Measurements from ENCODE around the gene REPIN1. TPM values are rescaled to one million over a fixed set of nuclear protein-coding genes. Genes with fewer than 3 reads are reported as not detected.
A peak's percentile ranks its signal among the peaks of the same experiment; 100 is the strongest.

Gene REPIN1
- total RNA-seq, 2 donors from 2014 or later: 68.1 to 79.6 TPM

GRCh38 chr7:150332852-150333635 is 35.6 kb upstream of the REPIN1 start:
- peaks cover 2% of the 10 kb centered on the region for H3K4me1 Mint-ChIP-seq
- H3K4me3 Mint-ChIP-seq: no peak overlapping the region
- H3K27me3 Mint-ChIP-seq: no peaks in the 10 kb centered on the region
- H3K9me3 Mint-ChIP-seq: no peaks in the 10 kb centered on the region
- no peak for ATAC-seq (replicated peaks)
- no peak overlapping the region for H3K27ac Mint-ChIP-seq
- H3K36me3 Mint-ChIP-seq (ENCODE audit: low read depth): peaks cover 34% of the 10 kb centered on the region

DNA sequence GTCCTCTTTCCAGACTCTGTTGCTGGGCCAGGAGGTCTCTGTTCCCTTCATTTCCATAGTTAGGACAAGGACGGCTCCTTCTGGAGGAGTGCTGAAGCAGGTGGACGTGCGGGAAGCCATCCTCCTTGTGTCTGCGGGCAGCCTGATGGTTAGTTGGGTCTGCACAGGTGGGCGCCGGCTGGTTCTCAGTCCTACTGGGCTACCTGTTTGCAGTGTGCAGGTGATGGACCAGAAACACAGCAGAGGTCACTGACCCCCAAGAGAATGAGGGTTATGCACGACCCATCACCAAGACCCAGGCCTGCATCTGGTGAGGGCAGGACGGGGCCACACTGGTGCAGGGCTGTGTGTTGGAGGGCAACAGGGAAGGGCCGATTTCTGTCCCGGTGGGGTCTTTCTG is 35.0 kb upstream of the REPIN1 start:
- H3K9me3 Mint-ChIP-seq: no peaks in the 10 kb centered on the region
- H3K4me1 Mint-ChIP-seq: no peaks in the 10 kb centered on the region
- peak overlapping the region; percentile 17 for H3K27ac Mint-ChIP-seq
- ATAC-seq (replicated peaks): no peak
- H3K36me3 Mint-ChIP-seq (ENCODE audit: low read depth): peaks cover 30% of the 10 kb centered on the region
- no peaks in the 10 kb centered on the region for H3K27me3 Mint-ChIP-seq
- no peak overlapping the region for H3K4me3 Mint-ChIP-seq

- no peaks in the 10 kb centered on the region for H3K9me3 Mint-ChIP-seq
- ATAC-seq (replicated peaks): no peak
- no peaks in the 10 kb centered on the region for H3K4me1 Mint-ChIP-seq
- H3K4me3 Mint-ChIP-seq: no peak overlapping the region
- no peaks in the 10 kb centered on the region for H3K27me3 Mint-ChIP-seq
- H3K36me3 Mint-ChIP-seq (ENCODE audit: low read depth): peaks cover 25% of the 10 kb centered on the region
- H3K27ac Mint-ChIP-seq: peak overlapping the region; percentile 17
These were observed 34.5 kb upstream of the REPIN1 start for GRCh38 chr7:150334108-150334507.

- Mint-ChIP-seq H3K27me3 (peaks cover 7% of the 10 kb centered on the region), H3K4me1 (no peaks in the 10 kb centered on the region), H3K27ac (no peak overlapping the region), H3K9me3 (no peaks in the 10 kb centered on the region), H3K4me3 (no peak overlapping the region), H3K36me3 (ENCODE audit: low read depth) (peaks cover 21% of the 10 kb centered on the region)
- no peak for ATAC-seq (replicated peaks)
These were observed 33.4 kb upstream of the REPIN1 start for GRCh38 chr7:150335108-150335773.

DNA sequence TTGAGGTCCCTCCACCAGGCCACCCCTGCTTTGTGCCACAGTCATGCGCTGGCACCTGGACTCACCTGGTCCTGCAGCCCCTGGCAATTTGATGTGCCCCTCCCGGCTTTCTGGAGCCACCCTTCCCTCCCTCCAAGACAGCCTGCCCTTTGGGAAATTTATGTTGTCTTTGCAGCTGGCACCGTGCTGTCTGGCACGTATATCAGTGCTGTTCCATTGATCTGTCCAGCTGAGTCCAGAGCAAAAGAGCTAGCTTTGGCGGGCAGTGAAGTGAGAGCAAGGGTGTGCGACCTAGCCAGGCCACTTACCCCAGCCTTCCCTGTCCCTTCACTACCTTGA is 32.9 kb upstream of the REPIN1 start:
- Mint-ChIP-seq H3K9me3 (no peaks in the 10 kb centered on the region), H3K4me1 (no peaks in the 10 kb centered on the region), H3K27me3 (peaks cover 7% of the 10 kb centered on the region), H3K36me3 (ENCODE audit: low read depth) (peaks cover 21% of the 10 kb centered on the region), H3K4me3 (no peak overlapping the region), H3K27ac (no peak overlapping the region)
- ATAC-seq (replicated peaks): no peak

GRCh38 chr7:150336746-150337145 is 31.9 kb upstream of the REPIN1 start:
- Mint-ChIP-seq H3K4me3 (no peak overlapping the region), H3K36me3 (ENCODE audit: low read depth) (peaks cover 21% of the 10 kb centered on the region), H3K9me3 (no peaks in the 10 kb centered on the region), H3K4me1 (no peaks in the 10 kb centered on the region), H3K27ac (no peak overlapping the region), H3K27me3 (peaks cover 7% of the 10 kb centered on the region)
- ATAC-seq (replicated peaks): no peak

DNA sequence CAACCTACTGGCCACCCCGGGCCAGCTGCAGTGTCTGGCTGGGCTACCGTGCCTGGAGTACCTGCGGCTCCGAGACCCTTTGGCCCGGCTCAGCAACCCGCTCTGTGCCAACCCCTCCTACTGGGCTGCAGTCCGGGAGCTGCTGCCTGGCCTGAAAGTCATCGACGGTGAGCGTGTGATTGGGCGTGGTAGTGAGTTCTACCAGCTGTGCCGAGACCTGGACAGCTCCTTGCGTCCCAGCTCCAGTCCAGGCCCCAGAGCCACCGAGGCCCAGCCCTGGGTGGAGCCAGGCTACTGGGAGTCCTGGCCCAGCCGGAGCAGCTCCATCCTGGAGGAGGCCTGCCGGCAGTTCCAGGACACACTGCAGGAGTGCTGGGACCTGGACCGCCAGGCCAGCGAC is 31.4 kb upstream of the REPIN1 start:
- Mint-ChIP-seq H3K27ac (no peak overlapping the region), H3K4me1 (no peaks in the 10 kb centered on the region), H3K4me3 (no peak overlapping the region), H3K9me3 (no peaks in the 10 kb centered on the region), H3K27me3 (peaks cover 11% of the 10 kb centered on the region), H3K36me3 (ENCODE audit: low read depth) (peaks cover 21% of the 10 kb centered on the region)
- ATAC-seq (replicated peaks): no peak

GRCh38 chr7:150337659-150338081 is 31.0 kb upstream of the REPIN1 start:
- Mint-ChIP-seq H3K9me3 (no peaks in the 10 kb centered on the region), H3K36me3 (ENCODE audit: low read depth) (peaks cover 21% of the 10 kb centered on the region), H3K27me3 (peaks cover 11% of the 10 kb centered on the region), H3K4me1 (no peaks in the 10 kb centered on the region), H3K27ac (no peak overlapping the region), H3K4me3 (no peak overlapping the region)
- no peak for ATAC-seq (replicated peaks)

DNA sequence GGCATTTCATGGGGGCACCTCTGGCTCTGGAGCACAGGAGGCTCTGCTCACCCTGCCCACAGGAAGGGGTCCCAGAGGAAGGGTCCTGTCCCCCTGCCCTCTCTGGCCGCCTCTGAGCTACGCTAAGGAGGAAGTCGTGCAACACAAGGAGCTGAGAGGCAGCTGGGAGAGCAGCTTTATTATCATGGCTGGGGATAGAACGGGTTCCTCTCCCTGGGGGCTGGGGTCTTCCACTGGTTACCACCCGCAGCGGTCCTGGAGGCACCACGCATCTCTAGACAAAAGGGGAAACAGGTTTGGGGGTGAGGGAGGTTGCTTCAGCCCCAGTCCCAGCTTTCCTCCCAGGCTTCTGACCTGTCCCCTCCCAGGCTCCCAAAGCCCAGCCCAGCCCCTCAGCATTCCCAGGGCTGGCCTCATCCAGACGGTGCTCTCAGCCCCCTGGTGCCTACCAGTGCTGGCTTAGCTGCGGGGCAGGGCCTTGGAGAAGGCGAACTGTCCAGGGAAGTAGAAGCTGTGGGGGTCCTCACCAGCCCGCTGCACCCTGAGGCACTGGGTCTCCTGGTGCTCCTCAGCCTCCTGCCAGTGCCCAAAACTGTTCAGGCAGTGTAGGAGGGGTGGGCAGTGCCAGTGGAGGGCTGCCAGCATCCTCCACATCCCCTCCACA is 30.3 kb upstream of the REPIN1 start:
- Mint-ChIP-seq H3K36me3 (ENCODE audit: low read depth) (peaks cover 21% of the 10 kb centered on the region), H3K4me1 (no peaks in the 10 kb centered on the region), H3K9me3 (no peaks in the 10 kb centered on the region), H3K27ac (no peak overlapping the region), H3K4me3 (no peak overlapping the region), H3K27me3 (peaks cover 11% of the 10 kb centered on the region)
- no peak for ATAC-seq (replicated peaks)

DNA sequence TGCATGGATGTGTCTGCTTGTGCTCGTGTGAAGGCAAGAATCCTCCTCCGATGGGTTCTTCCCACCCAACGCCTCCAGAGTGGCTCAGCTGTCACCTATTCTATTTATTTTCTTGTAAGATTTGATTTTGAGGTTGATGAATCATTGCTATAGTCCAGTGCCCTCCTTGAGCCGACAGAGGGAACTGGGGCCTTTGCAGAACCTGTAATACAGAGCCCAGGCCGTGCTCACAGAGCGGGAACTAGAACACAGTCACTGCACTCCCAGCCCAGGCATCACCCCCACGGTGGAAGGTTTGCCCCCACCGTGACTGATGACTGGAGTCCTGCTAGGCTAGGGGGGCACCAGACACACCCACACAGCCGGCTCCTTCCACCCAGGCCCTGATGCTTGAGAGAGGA is 29.2 kb upstream of the REPIN1 start:
- Mint-ChIP-seq H3K27ac (no peak overlapping the region), H3K4me1 (no peaks in the 10 kb centered on the region), H3K36me3 (ENCODE audit: low read depth) (peaks cover 21% of the 10 kb centered on the region), H3K9me3 (no peaks in the 10 kb centered on the region), H3K27me3 (peaks cover 19% of the 10 kb centered on the region), H3K4me3 (no peak overlapping the region)
- ATAC-seq (replicated peaks): no peak

- H3K27ac Mint-ChIP-seq: no peak overlapping the region
- peaks cover 19% of the 10 kb centered on the region for H3K27me3 Mint-ChIP-seq
- no peak for ATAC-seq (replicated peaks)
- H3K9me3 Mint-ChIP-seq: no peaks in the 10 kb centered on the region
- no peak overlapping the region for H3K4me3 Mint-ChIP-seq
- peaks cover 21% of the 10 kb centered on the region for H3K36me3 Mint-ChIP-seq (ENCODE audit: low read depth)
- no peaks in the 10 kb centered on the region for H3K4me1 Mint-ChIP-seq
These were observed 28.4 kb upstream of the REPIN1 start for GRCh38 chr7:150340024-150340749.

DNA sequence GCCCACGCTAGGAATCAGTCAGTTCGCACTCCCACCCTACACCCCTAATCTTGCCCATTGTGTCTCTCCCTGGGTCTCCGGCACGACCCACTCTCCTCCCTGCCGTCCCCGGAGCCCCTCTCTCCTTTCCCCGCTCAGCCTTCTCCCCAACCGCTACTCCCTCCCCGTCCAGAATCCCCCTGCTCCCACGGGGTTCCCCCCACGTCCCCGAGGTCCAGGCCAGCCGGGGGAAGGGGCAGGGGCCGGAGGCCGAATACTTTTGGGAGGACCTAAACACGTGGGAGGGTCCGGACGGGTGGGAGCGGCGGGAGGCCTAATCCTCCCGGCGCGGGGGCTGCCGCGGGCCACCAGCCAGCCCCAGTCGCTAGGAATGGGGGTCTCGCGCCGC is 27.8 kb upstream of the REPIN1 start:
- Mint-ChIP-seq H3K4me1 (no peaks in the 10 kb centered on the region), H3K27me3 (peaks cover 19% of the 10 kb centered on the region), H3K27ac (no peak overlapping the region), H3K36me3 (ENCODE audit: low read depth) (peaks cover 21% of the 10 kb centered on the region), H3K4me3 (no peak overlapping the region), H3K9me3 (no peaks in the 10 kb centered on the region)
- no peak for ATAC-seq (replicated peaks)

DNA sequence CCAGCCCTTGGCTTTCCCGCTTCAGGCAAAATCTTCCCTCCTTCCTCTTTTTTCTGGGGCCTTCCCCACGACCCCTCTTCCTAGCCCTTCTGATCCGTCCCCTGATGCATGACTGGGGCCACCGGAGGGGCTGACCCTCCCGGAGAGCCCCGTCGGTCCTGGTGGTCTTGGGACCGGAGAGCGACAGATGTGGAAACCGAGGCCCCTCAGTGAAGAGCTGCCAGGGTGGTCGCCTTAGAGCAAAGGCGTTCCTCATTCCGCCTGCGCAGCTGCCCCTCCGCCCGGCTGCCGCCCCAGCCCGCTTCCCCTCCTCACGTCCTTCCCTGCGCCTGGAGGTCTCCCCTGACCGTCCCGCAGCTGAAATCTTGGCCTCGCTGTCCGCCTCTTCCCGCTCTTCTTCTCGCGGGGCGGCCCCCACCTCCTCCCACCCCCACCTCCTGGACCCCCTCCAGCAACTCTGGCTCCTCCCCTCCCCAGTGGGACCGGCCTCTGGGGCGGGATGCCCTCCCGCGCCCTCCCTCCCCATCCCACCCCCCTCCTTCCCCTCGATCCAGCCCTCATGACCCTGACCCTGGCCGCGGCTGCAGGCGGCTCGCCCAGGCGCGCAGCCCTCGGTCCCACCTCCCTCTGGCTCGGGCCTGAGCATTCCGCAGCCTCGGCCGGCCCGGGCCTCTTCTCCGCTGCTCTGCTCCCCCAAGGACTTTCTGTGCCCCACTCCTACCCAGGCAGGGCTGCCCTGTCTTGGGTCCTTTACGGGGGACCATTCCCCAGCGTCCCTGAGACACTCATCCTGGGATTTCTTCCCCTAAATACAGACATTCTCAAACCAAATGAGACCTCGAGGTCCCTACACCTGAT is 27.1 kb upstream of the REPIN1 start, which contains the start of gene RARRES2:
TSS of gene RARRES2 (minus strand) at position 367 of the 858 bp plus-strand sequence. CDS start 1,020 bp downstream, outside the sequence.
- H3K4me1 Mint-ChIP-seq: no peaks in the 10 kb centered on the region
- peaks cover 24% of the 10 kb centered on the region for H3K27me3 Mint-ChIP-seq
- ATAC-seq (replicated peaks): no peak
- H3K27ac Mint-ChIP-seq: no peak within 1 kb of the TSS
- H3K4me3 Mint-ChIP-seq: no peak within 1 kb of the TSS
- no peaks in the 10 kb centered on the region for H3K9me3 Mint-ChIP-seq
- peaks cover 17% of the 10 kb centered on the region for H3K36me3 Mint-ChIP-seq (ENCODE audit: low read depth)

- ATAC-seq (replicated peaks): no peak
- H3K27me3 Mint-ChIP-seq: peaks cover 25% of the 10 kb centered on the region
- no peak overlapping the region for H3K27ac Mint-ChIP-seq
- no peak overlapping the region for H3K4me3 Mint-ChIP-seq
- H3K9me3 Mint-ChIP-seq: no peaks in the 10 kb centered on the region
- H3K4me1 Mint-ChIP-seq: no peaks in the 10 kb centered on the region
- H3K36me3 Mint-ChIP-seq (ENCODE audit: low read depth): peaks cover 11% of the 10 kb centered on the region
These were observed 26.6 kb upstream of the REPIN1 start for GRCh38 chr7:150342121-150342408.
